Calu3 (cell line): Measurements from ENCODE around the gene DLGAP1. TPM values are rescaled to one million over a fixed set of nuclear protein-coding genes. Genes with fewer than 3 reads are reported as not detected.

ENCODE experiments used
- BruUV-seq: library from RNA; stranded (reverse); fragments of 400-500 nt; replicated peaks from 2 replicates; lab custom pipeline; 2021; lab: Mats Ljungman, UMichigan
- CTCF ChIA-PET: fragments of 300-600 bp; sonication (Branson Sonifier 250); formaldehyde crosslinking; loops from one replicate; lab custom pipeline; 2022; ENCODE audit warnings: antibody characterized with exemption; lab: Charles Lee
- DNase-seq: peaks from one replicate; pipeline ENCODE4 v3.0.0; 2022
- H3K27ac Mint-ChIP-seq: one replicate; pipeline ENCODE4 v1.8.0; 2022; ENCODE audit warnings: mixed read lengths; ENCODE audit not compliant: unreplicated experiment
- H3K27me3 Mint-ChIP-seq: one replicate; pipeline ENCODE4 v1.8.0; 2022; ENCODE audit warnings: mixed read lengths; ENCODE audit not compliant: unreplicated experiment
- H3K36me3 Mint-ChIP-seq: one replicate; pipeline ENCODE4 v1.8.0; 2022; ENCODE audit warnings: mild to moderate bottlenecking, moderate library complexity, mixed read lengths; ENCODE audit not compliant: insufficient read depth, unreplicated experiment
- H3K4me1 Mint-ChIP-seq: one replicate; pipeline ENCODE4 v1.8.0; 2022; ENCODE audit warnings: mild to moderate bottlenecking, low read depth, mixed read lengths; ENCODE audit not compliant: unreplicated experiment
- H3K4me3 Mint-ChIP-seq: one replicate; pipeline ENCODE4 v1.8.0; 2022; ENCODE audit warnings: mild to moderate bottlenecking, low read depth, moderate library complexity, mixed read lengths; ENCODE audit not compliant: unreplicated experiment
- H3K9me3 Mint-ChIP-seq: one replicate; pipeline ENCODE4 v1.8.0; 2022; ENCODE audit warnings: low read depth, mixed read lengths; ENCODE audit not compliant: unreplicated experiment
- intact Hi-C: fragments of 100-400 bp; cut with micrococcal nuclease; formaldehyde crosslinking; loops from one replicate; pipeline ENCODE4 v1.10.0; 2022; ENCODE audit not compliant: unreplicated experiment
- total RNA-seq: library from RNA; stranded (reverse); gene quantifications from 2 replicates; pipeline ENCODE4 v1.2.3, GENCODE V29; 2022
- TF ChIP-seq, protein P1 (sequence below): fragments of 200-600 bp; IDR thresholded peaks from one replicate; pipeline ENCODE4 v1.8.0; 2022; ENCODE audit warnings: antibody characterized with exemption; ENCODE audit not compliant: unreplicated experiment

DLGAP1 gene
- total RNA-seq, 1 experiment from 2014 or later, result 9.0 TPM

DNA sequence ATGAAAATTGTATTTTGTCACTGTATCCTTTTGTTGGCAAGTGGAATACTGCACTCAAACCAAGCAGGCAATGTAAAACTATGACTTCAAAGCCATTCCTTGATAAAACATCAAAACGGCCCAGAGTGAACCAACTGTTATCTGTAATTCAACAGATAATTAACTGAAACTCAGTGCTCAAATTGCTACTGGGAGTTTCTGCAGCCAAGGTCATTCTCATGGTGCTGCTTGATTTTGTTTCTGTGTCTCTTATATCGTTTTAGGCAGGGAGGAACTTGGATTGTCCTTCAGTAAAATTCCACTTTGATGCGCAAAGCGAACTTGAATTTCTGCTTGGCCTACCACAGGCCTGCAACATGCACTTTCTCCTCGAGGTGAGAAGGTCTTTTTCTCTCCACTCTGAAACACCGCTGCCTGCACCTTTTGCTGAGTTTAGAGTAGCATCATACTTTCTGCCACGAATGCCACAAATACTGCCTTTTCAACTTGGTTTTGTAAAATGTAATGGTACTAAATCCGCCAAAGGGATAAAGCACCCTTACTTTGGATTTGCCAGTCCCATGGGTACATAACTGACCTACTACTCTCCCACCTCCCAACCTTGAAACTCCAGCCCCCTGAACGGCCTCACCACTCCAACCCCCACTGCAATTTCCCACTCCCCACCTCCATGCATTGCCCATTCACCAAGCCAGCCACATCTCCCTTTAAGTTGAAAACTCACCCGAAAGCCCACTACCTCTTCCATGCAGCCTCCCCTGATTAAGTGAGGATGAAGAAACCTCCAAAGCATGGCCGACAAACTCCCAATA is 800.5 kb downstream of the DLGAP1 start:
- peaks cover 56% of the 10 kb centered on the region for H3K4me1 Mint-ChIP-seq
- no peak for DNase-seq
- H3K9me3 Mint-ChIP-seq, result no peaks in the 10 kb centered on the region
- no TSS peak for BruUV-seq
- CTCF ChIA-PET, result interaction anchor here (1.3 to 2.6 kb wide), 3 partner anchors 10 to 51 kb away, joined by 4 to 30 read pairs (median 15); no protein-coding TSS in a partner anchor
- TF ChIP-seq, protein P1, sequence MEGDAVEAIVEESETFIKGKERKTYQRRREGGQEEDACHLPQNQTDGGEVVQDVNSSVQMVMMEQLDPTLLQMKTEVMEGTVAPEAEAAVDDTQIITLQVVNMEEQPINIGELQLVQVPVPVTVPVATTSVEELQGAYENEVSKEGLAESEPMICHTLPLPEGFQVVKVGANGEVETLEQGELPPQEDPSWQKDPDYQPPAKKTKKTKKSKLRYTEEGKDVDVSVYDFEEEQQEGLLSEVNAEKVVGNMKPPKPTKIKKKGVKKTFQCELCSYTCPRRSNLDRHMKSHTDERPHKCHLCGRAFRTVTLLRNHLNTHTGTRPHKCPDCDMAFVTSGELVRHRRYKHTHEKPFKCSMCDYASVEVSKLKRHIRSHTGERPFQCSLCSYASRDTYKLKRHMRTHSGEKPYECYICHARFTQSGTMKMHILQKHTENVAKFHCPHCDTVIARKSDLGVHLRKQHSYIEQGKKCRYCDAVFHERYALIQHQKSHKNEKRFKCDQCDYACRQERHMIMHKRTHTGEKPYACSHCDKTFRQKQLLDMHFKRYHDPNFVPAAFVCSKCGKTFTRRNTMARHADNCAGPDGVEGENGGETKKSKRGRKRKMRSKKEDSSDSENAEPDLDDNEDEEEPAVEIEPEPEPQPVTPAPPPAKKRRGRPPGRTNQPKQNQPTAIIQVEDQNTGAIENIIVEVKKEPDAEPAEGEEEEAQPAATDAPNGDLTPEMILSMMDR, result no peak
- intact Hi-C loops, result no loop called here
- H3K4me3 Mint-ChIP-seq, result peak overlapping the region; percentile 67
- peaks cover 12% of the 10 kb centered on the region for H3K27me3 Mint-ChIP-seq
- H3K36me3 Mint-ChIP-seq, result peaks cover 39% of the 10 kb centered on the region
- H3K27ac Mint-ChIP-seq, result peak overlapping the region; percentile 100

DNA sequence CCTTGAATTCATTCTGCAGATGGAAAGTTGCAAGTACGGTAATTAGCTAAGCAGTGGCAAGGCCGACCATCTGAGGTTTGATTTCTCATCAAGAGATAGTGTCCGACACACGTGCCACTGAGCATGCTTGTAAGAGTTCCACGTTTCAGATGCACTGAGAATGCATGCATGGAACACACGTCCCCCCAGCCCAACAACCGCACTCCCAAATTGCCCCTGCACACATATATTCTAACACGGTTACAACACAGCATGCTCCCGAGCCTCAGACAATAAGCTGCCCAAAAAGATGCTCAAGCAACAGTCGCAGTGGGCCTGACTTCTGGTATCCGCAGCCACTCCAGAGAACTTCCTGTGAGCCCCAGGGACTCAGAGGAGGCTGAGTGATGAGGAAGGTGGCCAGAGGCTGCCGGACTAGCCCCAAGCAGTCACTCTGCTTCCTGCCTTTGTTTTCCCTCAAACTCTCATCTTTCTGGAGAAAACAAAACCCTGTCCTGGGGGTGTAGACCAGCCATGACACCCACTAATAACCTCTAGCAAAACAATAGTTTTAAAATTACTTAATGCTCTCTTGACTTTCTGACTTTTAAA is 801.2 kb downstream of the DLGAP1 start:
- BruUV-seq, result no TSS peak
- TF ChIP-seq, protein P1, result no peak
- Mint-ChIP-seq H3K36me3 (peaks cover 43% of the 10 kb centered on the region), H3K27me3 (peaks cover 12% of the 10 kb centered on the region), H3K4me1 (peaks cover 61% of the 10 kb centered on the region), H3K27ac (peak overlapping the region; percentile 100), H3K4me3 (peak overlapping the region; percentile 67), H3K9me3 (no peaks in the 10 kb centered on the region)
- no peak for DNase-seq
- CTCF ChIA-PET, result interaction anchor here (0.9 to 2.6 kb wide), 5 partner anchors 12 to 60 kb away, joined by 3 to 30 read pairs (median 5); no protein-coding TSS in a partner anchor
- intact Hi-C loops, result loop anchor here (1.0 to 2.0 kb wide), 2 partner anchors 30 to 49 kb away; no protein-coding TSS in a partner anchor

DNA sequence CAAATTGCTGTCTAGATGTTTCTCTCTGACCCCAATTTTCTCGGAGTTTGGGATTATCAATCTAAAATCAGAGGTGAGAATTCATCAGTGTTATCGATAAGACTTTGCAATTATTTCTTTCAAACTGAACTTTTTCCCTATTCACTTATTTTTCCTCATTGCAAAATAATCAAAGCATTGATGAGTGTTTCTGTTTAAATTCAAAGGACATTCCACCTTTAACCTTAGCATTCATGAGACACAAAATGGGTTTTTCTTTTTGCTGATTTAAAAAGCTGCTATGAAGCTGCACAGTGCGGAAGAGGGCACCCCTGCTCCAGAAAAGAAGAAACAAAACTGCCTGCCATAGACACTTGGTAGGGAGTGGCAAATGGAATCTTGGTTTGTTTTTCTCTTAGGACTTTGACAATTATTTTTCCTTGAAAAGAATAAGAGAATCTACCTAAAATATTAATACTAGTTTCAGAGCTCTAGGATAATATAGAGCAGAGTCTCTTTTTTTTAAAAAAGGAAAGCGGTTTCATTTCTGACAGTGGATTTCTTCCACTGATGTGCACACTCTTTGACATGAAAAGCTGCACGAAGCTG is 801.8 kb downstream of the DLGAP1 start:
- TF ChIP-seq, protein P1, result no peak
- peaks cover 43% of the 10 kb centered on the region for H3K36me3 Mint-ChIP-seq
- peaks cover 12% of the 10 kb centered on the region for H3K27me3 Mint-ChIP-seq
- TSS peak; percentile 93 for BruUV-seq
- CTCF ChIA-PET, result interaction anchor here (0.7 to 2.6 kb wide), 9 partner anchors 12 to 60 kb away, joined by 3 to 30 read pairs (median 4); no protein-coding TSS in a partner anchor
- H3K27ac Mint-ChIP-seq, result peak overlapping the region; percentile 100
- peaks cover 66% of the 10 kb centered on the region for H3K4me1 Mint-ChIP-seq
- intact Hi-C loops, result loop anchor here (1.0 to 2.0 kb wide), 2 partner anchors 29 to 49 kb away; no protein-coding TSS in a partner anchor
- DNase-seq, result no peak
- H3K4me3 Mint-ChIP-seq, result peak overlapping the region; percentile 67
- H3K9me3 Mint-ChIP-seq, result no peaks in the 10 kb centered on the region
